HG03521 (cell line): ENCODE data around the gene NINJ1.
A peak's percentile ranks its signal among the peaks of the same experiment; 100 is the strongest.

Experiments used
- ATAC-seq: cut with Tn5 transposase; IDR thresholded peaks from one replicate; pipeline ENCODE4 v1.9.1; 2021; ENCODE audit warnings: mild to moderate bottlenecking, moderate library complexity; ENCODE audit not compliant: unreplicated experiment

The NINJ1 gene

GRCh38 chr9:93133681-93134014, 403 bp downstream of the NINJ1 start:
- no peak for ATAC-seq

- ATAC-seq = peak; percentile 42
These were observed 938 bp downstream of the NINJ1 start for GRCh38 chr9:93132946-93133680.

GRCh38 chr9:93132287-93132927, 1.6 kb downstream of the NINJ1 start:
- ATAC-seq = no peak

GRCh38 chr9:93131599-93132286, 2.3 kb downstream of the NINJ1 start:
- ATAC-seq = no peak

GRCh38 chr9:93130861-93131481, 3.1 kb downstream of the NINJ1 start:
- ATAC-seq = no peak

- ATAC-seq = no peak
These were observed 4.2 kb downstream of the NINJ1 start for GRCh38 chr9:93129691-93130500.

- ATAC-seq = no peak
These were observed 4.8 kb downstream of the NINJ1 start for GRCh38 chr9:93129286-93129685.

- ATAC-seq = no peak
These were observed 5.3 kb downstream of the NINJ1 start for GRCh38 chr9:93128715-93129224.

GRCh38 chr9:93128011-93128714, 5.9 kb downstream of the NINJ1 start:
- no peak for ATAC-seq

- ATAC-seq = no peak
These were observed 6.6 kb downstream of the NINJ1 start for GRCh38 chr9:93127395-93127911.

- no peak for ATAC-seq
These were observed 7.2 kb downstream of the NINJ1 start for GRCh38 chr9:93126825-93127368.

- ATAC-seq = no peak
These were observed 7.8 kb downstream of the NINJ1 start for GRCh38 chr9:93126151-93126781.

- ATAC-seq = no peak
These were observed 8.6 kb downstream of the NINJ1 start for GRCh38 chr9:93125331-93125894.

- no peak for ATAC-seq
These were observed 9.3 kb downstream of the NINJ1 start for GRCh38 chr9:93124793-93125192.

- no peak for ATAC-seq
These were observed 10.3 kb downstream of the NINJ1 start for GRCh38 chr9:93123561-93124283.

- ATAC-seq = no peak
These were observed 11.3 kb downstream of the NINJ1 start for GRCh38 chr9:93122721-93123221.

GRCh38 chr9:93121316-93122241, 12.5 kb downstream of the NINJ1 start:
- no peak for ATAC-seq
